Karpas-422 (cell line): ENCODE data around the gene FUBP3. TPM values are rescaled to one million over a fixed set of nuclear protein-coding genes. Genes with fewer than 3 reads are reported as not detected.

Experiments used
- DNase-seq: peaks from one replicate; pipeline ENCODE4 v3.0.0-alpha.2; 2015
- H2AFZ ChIP-seq: fragments of 200-600 bp; sonication (generic); 2 replicates; pipeline ENCODE4 v1.6.1; 2014; ENCODE audit warnings: antibody characterized with exemption, low read length, mixed read lengths
- H3K27ac ChIP-seq: fragments of 200-600 bp; sonication (generic); 2 replicates; pipeline ENCODE4 v1.5.1; 2014; ENCODE audit warnings: mild to moderate bottlenecking, low read length, moderate library complexity
- H3K27me3 ChIP-seq: fragments of 200-600 bp; sonication (generic); 2 replicates; pipeline ENCODE4 v1.6.1; 2014; ENCODE audit warnings: low read length, mixed read lengths
- H3K36me3 ChIP-seq: fragments of 200-600 bp; sonication (generic); 2 replicates; pipeline ENCODE4 v1.6.1; 2014; ENCODE audit warnings: low read length, mixed read lengths; ENCODE audit not compliant: insufficient read depth
- H3K4me1 ChIP-seq: fragments of 200-600 bp; sonication (generic); 2 replicates; pipeline ENCODE4 v1.6.1; 2014; ENCODE audit warnings: mild to moderate bottlenecking, low read length, mixed read lengths
- H3K4me2 ChIP-seq: fragments of 200-600 bp; sonication (generic); 2 replicates; pipeline ENCODE4 v1.6.1; 2014; ENCODE audit warnings: low read length, low read depth, mild to moderate bottlenecking; ENCODE audit not compliant: poor library complexity, severe bottlenecking
- H3K4me3 ChIP-seq: fragments of 200-600 bp; sonication (generic); 2 replicates; pipeline ENCODE4 v1.5.1; 2014; ENCODE audit warnings: mild to moderate bottlenecking, antibody characterized with exemption, low read length, mixed read lengths
- H3K79me2 ChIP-seq: fragments of 200-600 bp; sonication (generic); 2 replicates; pipeline ENCODE4 v1.6.1; 2014; ENCODE audit warnings: mild to moderate bottlenecking, low read length, mixed read lengths
- H3K9ac ChIP-seq: fragments of 200-600 bp; sonication (generic); 2 replicates; pipeline ENCODE4 v1.6.0; 2014; ENCODE audit warnings: low read length
- H3K9me2 ChIP-seq: fragments of 200-600 bp; sonication (generic), shearing (Covaris generic); replicated peaks from 2 replicates; pipeline ENCODE4 v1.6.0; 2014; ENCODE audit warnings: mild to moderate bottlenecking, low read length, moderate library complexity; ENCODE audit not compliant: insufficient read depth
- H3K9me3 ChIP-seq: fragments of 300-700, 200-600 bp; sonication (generic); 2 replicates; pipeline ENCODE4 v1.6.1; 2014; ENCODE audit warnings: low read length, mixed read lengths
- H4K20me1 ChIP-seq: fragments of 200-600 bp; sonication (generic); 2 replicates; pipeline ENCODE4 v1.6.1; 2014; ENCODE audit warnings: mild to moderate bottlenecking, antibody characterized with exemption, low read length, low read depth; ENCODE audit not compliant: insufficient read depth
- total RNA-seq: library from RNA; depleted of rRNA; stranded (reverse); fragments of >200 nt; shearing (Covaris generic); gene quantifications from 2 replicates; pipeline ENCODE4 v1.2.3, GENCODE V29; 2014; ENCODE audit warnings: low replicate concordance

Gene FUBP3
- total RNA-seq, 1 experiment from 2014 or later = 31.2 TPM

DNA sequence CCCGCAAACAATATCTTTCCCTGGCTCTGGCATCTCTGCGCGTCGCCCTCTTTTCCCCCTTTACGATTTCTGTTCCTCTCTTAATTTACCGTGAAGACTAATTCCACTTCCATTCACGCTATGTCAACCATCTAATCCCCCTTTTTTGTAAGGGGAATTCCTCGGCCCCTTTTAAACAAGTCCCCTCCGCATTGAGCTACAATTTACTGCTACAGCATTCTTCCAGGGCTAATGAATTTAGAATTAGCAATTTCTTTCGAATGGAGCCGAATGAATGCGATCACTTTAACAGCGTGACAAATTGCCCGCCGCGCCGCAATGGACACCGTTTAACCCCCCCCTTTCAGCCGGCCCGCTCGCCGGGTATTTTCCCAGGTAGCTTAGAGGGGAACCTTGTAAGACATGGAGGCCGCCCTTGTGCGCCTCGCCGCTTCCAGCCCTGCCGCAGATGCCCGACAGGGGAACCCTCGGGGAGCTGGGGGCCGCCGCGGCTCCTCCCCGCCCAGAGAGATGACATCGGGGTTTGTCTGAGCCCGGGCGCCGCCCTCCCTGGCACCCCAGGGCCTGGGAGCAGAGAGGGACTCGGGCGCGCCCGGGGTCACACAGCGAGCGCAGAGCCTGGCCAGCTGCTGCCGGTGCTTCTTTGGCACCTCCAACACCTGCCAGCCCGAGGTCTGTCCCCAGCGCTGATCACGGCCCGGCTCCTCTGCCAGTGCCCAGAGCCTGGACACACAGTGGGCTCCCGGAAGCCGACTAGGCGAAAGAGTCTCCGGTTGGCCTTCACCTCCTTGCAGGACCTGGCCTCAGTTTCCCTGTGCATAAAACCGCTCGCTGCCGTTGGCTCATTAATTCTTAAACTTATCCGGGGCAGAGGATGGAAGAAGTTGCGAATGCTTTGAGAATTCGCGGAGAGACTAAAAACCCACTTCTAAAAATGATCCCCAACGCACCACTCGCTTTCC lies 86.3 kb downstream of the FUBP3 start:
- no peaks in the 10 kb centered on the region for H3K4me1 ChIP-seq
- DNase-seq = no peak
- H3K9me3 ChIP-seq = no peaks in the 10 kb centered on the region
- no peaks in the 10 kb centered on the region for H4K20me1 ChIP-seq
- H3K9me2 ChIP-seq = no peaks in the 10 kb centered on the region
- no peaks in the 10 kb centered on the region for H3K27me3 ChIP-seq
- no peak overlapping the region for H3K27ac ChIP-seq
- no peak overlapping the region for H3K4me2 ChIP-seq
- H3K4me3 ChIP-seq = no peak overlapping the region
- no peaks in the 10 kb centered on the region for H3K36me3 ChIP-seq
- H3K79me2 ChIP-seq = no peaks in the 10 kb centered on the region
- no peak overlapping the region for H2AFZ ChIP-seq
- H3K9ac ChIP-seq = no peak overlapping the region

- H3K4me1 ChIP-seq = no peaks in the 10 kb centered on the region
- H3K27ac ChIP-seq = no peak overlapping the region
- DNase-seq = no peak
- H3K79me2 ChIP-seq = no peaks in the 10 kb centered on the region
- no peak overlapping the region for H3K4me2 ChIP-seq
- no peaks in the 10 kb centered on the region for H3K27me3 ChIP-seq
- H3K9me2 ChIP-seq = no peaks in the 10 kb centered on the region
- no peak overlapping the region for H3K9ac ChIP-seq
- no peaks in the 10 kb centered on the region for H4K20me1 ChIP-seq
- H3K9me3 ChIP-seq = no peaks in the 10 kb centered on the region
- no peak overlapping the region for H3K4me3 ChIP-seq
- no peak overlapping the region for H2AFZ ChIP-seq
- no peaks in the 10 kb centered on the region for H3K36me3 ChIP-seq
Measured at GRCh38 chr9:130666393-130667119, 87.2 kb downstream of the FUBP3 start.

DNA sequence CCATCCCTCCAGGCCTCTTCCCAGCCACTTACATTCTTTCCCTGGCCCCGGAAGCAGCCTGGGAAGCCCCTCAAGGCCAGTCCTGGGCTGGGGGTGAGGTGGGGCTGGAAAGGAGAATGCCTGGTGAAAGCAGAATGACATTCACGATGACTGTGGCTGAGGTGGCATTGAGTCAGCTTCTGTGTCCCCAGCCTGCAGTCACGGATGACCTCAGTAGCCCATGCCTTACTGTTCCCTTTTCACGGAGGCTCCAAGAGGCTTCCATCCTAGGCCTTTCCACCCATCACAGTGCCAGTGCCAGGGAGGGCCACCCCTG lies 87.7 kb downstream of the FUBP3 start:
- Histone ChIP-seq H3K9me2 (no peaks in the 10 kb centered on the region), H3K4me1 (no peaks in the 10 kb centered on the region), H3K9me3 (no peaks in the 10 kb centered on the region), H3K4me3 (no peak overlapping the region), H3K79me2 (no peaks in the 10 kb centered on the region), H3K27me3 (no peaks in the 10 kb centered on the region), H4K20me1 (no peaks in the 10 kb centered on the region), H3K9ac (no peak overlapping the region), H3K4me2 (no peak overlapping the region), H2AFZ (no peak overlapping the region), H3K27ac (no peak overlapping the region), H3K36me3 (no peaks in the 10 kb centered on the region)
- DNase-seq = no peak

DNA sequence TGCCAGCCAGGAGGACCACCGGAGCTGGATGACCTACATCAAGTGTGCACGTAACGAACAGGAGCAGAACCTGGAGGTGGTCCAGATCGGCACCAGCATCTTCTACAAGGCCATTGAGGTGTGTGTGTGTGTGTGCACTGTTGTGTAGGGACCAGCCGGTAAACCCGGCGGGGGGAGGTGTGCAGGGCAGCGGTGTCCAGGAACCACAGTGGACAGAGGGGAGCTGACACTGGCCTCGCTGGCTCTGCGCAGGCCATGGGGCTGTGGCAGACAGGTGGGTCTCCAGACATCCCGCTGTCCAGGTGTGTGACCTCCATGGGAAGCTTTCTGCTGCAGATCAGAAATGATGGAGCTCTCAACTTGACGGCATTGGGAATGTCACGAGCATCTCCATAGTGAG lies 88.8 kb downstream of the FUBP3 start:
- no peaks in the 10 kb centered on the region for H3K4me1 ChIP-seq

GRCh38 chr9:130668659-130669058 lies 89.3 kb downstream of the FUBP3 start:
- Histone ChIP-seq H3K79me2 (no peaks in the 10 kb centered on the region), H3K9ac (no peak overlapping the region), H3K27ac (no peak overlapping the region), H3K27me3 (no peaks in the 10 kb centered on the region), H3K36me3 (no peaks in the 10 kb centered on the region), H3K9me2 (no peaks in the 10 kb centered on the region), H4K20me1 (no peaks in the 10 kb centered on the region), H2AFZ (no peak overlapping the region), H3K4me2 (no peak overlapping the region), H3K4me3 (no peak overlapping the region), H3K4me1 (no peaks in the 10 kb centered on the region), H3K9me3 (no peaks in the 10 kb centered on the region)
- DNase-seq = no peak

More for the DNA sequence above, 88.8 kb downstream of the FUBP3 start:
- no peaks in the 10 kb centered on the region for H3K36me3 ChIP-seq
- no peaks in the 10 kb centered on the region for H3K79me2 ChIP-seq
- H3K4me3 ChIP-seq = no peak overlapping the region
- no peak overlapping the region for H3K27ac ChIP-seq
- no peak for DNase-seq
- no peaks in the 10 kb centered on the region for H3K27me3 ChIP-seq
- H3K9me2 ChIP-seq = no peaks in the 10 kb centered on the region
- no peak overlapping the region for H3K9ac ChIP-seq
- H3K4me2 ChIP-seq = no peak overlapping the region
- no peaks in the 10 kb centered on the region for H4K20me1 ChIP-seq
- no peak overlapping the region for H2AFZ ChIP-seq
- H3K9me3 ChIP-seq = no peaks in the 10 kb centered on the region

DNA sequence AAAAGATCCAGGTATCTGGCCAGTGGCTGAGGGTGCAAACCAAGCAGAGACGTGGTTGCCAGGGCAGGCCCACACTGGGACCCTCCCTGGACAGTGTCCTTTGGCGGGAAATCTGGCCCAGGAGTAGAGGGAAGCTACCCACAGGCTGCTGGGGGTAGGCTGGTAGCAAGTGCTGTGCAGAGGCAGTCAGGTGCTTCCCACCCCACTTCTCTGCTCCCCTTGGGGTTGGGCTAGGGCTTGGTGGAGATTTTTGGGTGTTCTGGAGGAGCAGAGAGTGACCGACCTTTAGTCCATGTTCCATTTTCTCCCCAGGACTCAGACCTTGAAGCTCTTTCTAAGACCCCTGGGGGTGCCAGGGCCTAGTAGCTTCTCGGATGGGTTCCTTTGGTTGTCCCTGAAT lies 90.6 kb downstream of the FUBP3 start:
- no peaks in the 10 kb centered on the region for H3K9me2 ChIP-seq
- no peaks in the 10 kb centered on the region for H3K27me3 ChIP-seq
- DNase-seq = no peak
- no peak overlapping the region for H2AFZ ChIP-seq
- no peaks in the 10 kb centered on the region for H3K36me3 ChIP-seq
- H4K20me1 ChIP-seq = no peaks in the 10 kb centered on the region
- no peak overlapping the region for H3K4me2 ChIP-seq
- H3K9ac ChIP-seq = no peak overlapping the region
- H3K4me1 ChIP-seq = no peaks in the 10 kb centered on the region
- H3K4me3 ChIP-seq = no peak overlapping the region
- no peak overlapping the region for H3K27ac ChIP-seq
- no peaks in the 10 kb centered on the region for H3K79me2 ChIP-seq
- H3K9me3 ChIP-seq = no peaks in the 10 kb centered on the region

DNA sequence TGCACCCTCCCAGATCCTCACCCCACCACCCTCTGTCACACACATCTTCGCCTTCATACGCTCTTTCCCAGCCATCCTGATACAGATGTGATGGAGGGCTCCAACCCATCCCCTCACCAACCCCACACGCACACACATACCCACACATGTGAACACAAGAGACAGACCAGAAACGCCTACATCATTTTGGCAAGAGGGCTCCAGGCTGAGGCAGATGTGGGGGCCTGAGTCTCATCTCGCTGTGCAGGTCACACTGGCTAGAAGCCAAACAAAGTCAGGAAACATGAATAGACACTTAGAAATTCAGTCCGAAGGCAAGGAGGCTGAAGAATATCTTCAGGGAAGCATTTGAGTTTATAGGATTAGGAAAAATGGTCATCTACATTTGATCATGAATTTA lies 91.3 kb downstream of the FUBP3 start:
- Histone ChIP-seq H3K4me1 (no peaks in the 10 kb centered on the region), H3K36me3 (no peaks in the 10 kb centered on the region), H3K79me2 (no peaks in the 10 kb centered on the region), H3K27me3 (no peaks in the 10 kb centered on the region), H2AFZ (no peak overlapping the region), H3K4me2 (no peak overlapping the region), H3K9me2 (no peaks in the 10 kb centered on the region), H3K27ac (no peak overlapping the region), H3K9me3 (no peaks in the 10 kb centered on the region), H4K20me1 (no peaks in the 10 kb centered on the region), H3K9ac (no peak overlapping the region), H3K4me3 (no peak overlapping the region)
- DNase-seq = no peak

DNA sequence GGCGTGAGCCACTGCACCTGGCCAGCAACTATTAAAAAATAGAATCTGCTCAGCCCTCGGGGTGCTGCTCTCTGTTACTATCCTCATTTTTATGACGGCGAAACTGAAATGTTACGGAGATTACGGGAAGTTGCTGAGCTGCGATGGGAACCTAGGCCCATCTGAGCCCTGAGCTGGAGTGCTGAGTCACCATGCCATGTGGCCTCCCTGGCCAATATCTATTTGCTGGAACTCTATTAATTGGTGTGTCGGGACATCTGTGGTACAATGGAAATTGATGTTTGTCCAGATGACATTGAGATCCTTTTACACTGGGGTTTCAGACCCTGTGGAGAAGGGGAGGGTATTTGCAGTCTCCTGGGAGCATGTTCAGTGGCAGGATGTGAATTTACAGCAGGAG lies 93.1 kb downstream of the FUBP3 start:
- Histone ChIP-seq H3K27me3 (no peaks in the 10 kb centered on the region), H3K4me2 (no peak overlapping the region), H3K4me3 (no peak overlapping the region), H3K36me3 (no peaks in the 10 kb centered on the region), H3K4me1 (no peaks in the 10 kb centered on the region), H3K79me2 (no peaks in the 10 kb centered on the region), H3K27ac (no peak overlapping the region), H4K20me1 (no peaks in the 10 kb centered on the region), H2AFZ (no peak overlapping the region), H3K9me3 (no peaks in the 10 kb centered on the region), H3K9me2 (no peaks in the 10 kb centered on the region), H3K9ac (no peak overlapping the region)
- DNase-seq = no peak
